K562 (cell line): ENCODE measurements around the gene DAPK2. TPM values are rescaled to one million over a fixed set of nuclear protein-coding genes. Genes with fewer than 3 reads are reported as not detected.

Source experiments
- ATAC-seq: fragments of 200-7000 bp; cut with Tn5 transposase; 3 replicates; pipeline ENCODE4 v1.9.1; 2020; ENCODE audit warnings: moderate library complexity
- BruUV-seq: library from RNA; stranded (reverse); fragments of 400-500 nt; replicated peaks from 2 replicates; lab custom pipeline; 2021; lab: Mats Ljungman, UMichigan
- CTCF ChIA-PET: fragments of 300-600 bp; formaldehyde crosslinking; extraction: SDS; loops from one replicate; lab custom pipeline; 2021; ENCODE audit warnings: low intra/inter-chr PET ratio; lab: Yijun Ruan, JAX
- POLR2A ChIA-PET: fragments of 300-600, 350-650 bp; sonication (Branson Sonifier 250); formaldehyde crosslinking; extraction: SDS; loops from one replicate; lab custom pipeline; 2021; ENCODE audit warnings: antibody characterized with exemption, inconsistent platforms; lab: Yijun Ruan, JAX
- DNase-seq, 4 experiments: peaks; one replicate each; pipeline versions ENCODE4 v3.0.0 to v3.0.0-alpha.2; 2011 to 2018; ENCODE audit warnings: low spot score in 3 of 4, mixed read lengths in 3 of 4; ENCODE audit errors: extremely low read depth in 1 of 4
- FAIRE-seq: peaks from 2 replicates; lab custom pipeline; 2011; peaks lifted over from hg19 to GRCh38; lab: Jason Lieb, UNC
- H2AFZ ChIP-seq: 2 replicates; pipeline ENCODE4 v1.6.0; 2011; ENCODE audit warnings: low read depth, low read length, control low read depth, inconsistent platforms
- H3K27ac ChIP-seq: fragments of 200-600 bp; 3 replicates; pipeline ENCODE4 v1.8.0; 2011; ENCODE audit warnings: low read depth, mild to moderate bottlenecking, control low read depth, inconsistent platforms, low read length, moderate library complexity, mixed read lengths; ENCODE audit errors: extremely low read depth
- H3K27me3 ChIP-seq, 2 experiments: fragments of 300-600 bp in 1 of 2; 2 replicates in 1 of 2; 3 replicates in 1 of 2; pipeline versions ENCODE4 v1.6.0 to v1.8.0; 2011; ENCODE audit warnings: inconsistent platforms in 2 of 2, low read length in 2 of 2, mild to moderate bottlenecking in 1 of 2, mixed read lengths in 1 of 2, moderate library complexity in 1 of 2; ENCODE audit not compliant: control insufficient read depth in 2 of 2, insufficient read depth in 2 of 2
- H3K36me3 ChIP-seq: fragments of 300-600 bp; 3 replicates; pipeline ENCODE4 v1.8.0; 2011; ENCODE audit warnings: mild to moderate bottlenecking, low read length, inconsistent platforms; ENCODE audit not compliant: control insufficient read depth, insufficient read depth
- H3K4me1 ChIP-seq, 2 experiments: fragments of 200-600 bp in 1 of 2; replicated peaks in 1 of 2; 2 replicates in 1 of 2; 3 replicates in 1 of 2; pipeline versions ENCODE4 v1.5.1 to v1.8.0; 2011; ENCODE audit warnings: inconsistent platforms in 2 of 2, low read length in 2 of 2, mild to moderate bottlenecking in 1 of 2, mixed read lengths in 1 of 2, moderate library complexity in 1 of 2; ENCODE audit not compliant: control insufficient read depth in 2 of 2, insufficient read depth in 2 of 2
- H3K4me2 ChIP-seq: 2 replicates; pipeline ENCODE4 v1.6.1; 2011; ENCODE audit warnings: low read length, control low read depth, inconsistent platforms, mixed read lengths; ENCODE audit not compliant: insufficient read depth
- H3K4me3 ChIP-seq: fragments of 200-600 bp; sonication (generic), shearing (Covaris generic); 2 replicates; pipeline ENCODE4 v1.5.1; 2016; ENCODE audit warnings: control low read depth, inconsistent platforms
- H3K79me2 ChIP-seq: fragments of 200-600 bp; 3 replicates; pipeline ENCODE4 v1.8.0; 2011; ENCODE audit warnings: low read length, inconsistent platforms; ENCODE audit not compliant: control insufficient read depth, insufficient read depth
- H3K9ac ChIP-seq, 2 experiments: 2 replicates each; pipeline versions ENCODE4 v1.6.0 to v1.6.1; 2011; ENCODE audit warnings: low read depth in 2 of 2, low read length in 2 of 2, control low read depth in 1 of 2, inconsistent platforms in 1 of 2, mild to moderate bottlenecking in 1 of 2, mixed read lengths in 1 of 2; ENCODE audit not compliant: insufficient read depth in 1 of 2
- H3K9me1 ChIP-seq: one replicate; pipeline ENCODE4 v1.6.0; 2011; ENCODE audit warnings: inconsistent platforms, mild to moderate bottlenecking, low read length, moderate library complexity; ENCODE audit not compliant: control insufficient read depth, insufficient read depth
- H3K9me3 ChIP-seq: replicated peaks from 2 replicates; pipeline ENCODE4 v1.5.1; 2011; ENCODE audit warnings: low read depth, low read length, inconsistent platforms; ENCODE audit not compliant: control insufficient read depth, insufficient read depth
- H4K20me1 ChIP-seq: replicated peaks from 2 replicates; pipeline ENCODE4 v1.6.1; 2011; ENCODE audit warnings: low read length, inconsistent platforms, mixed read lengths; ENCODE audit not compliant: control insufficient read depth, insufficient read depth
- ARID1B ChIP-seq: fragments of 450-650 bp; IDR thresholded peaks from 2 replicates; pipeline ENCODE4 v1.6.1; 2016; ENCODE audit warnings: antibody characterized with exemption, mild to moderate bottlenecking, inconsistent platforms
- CHD1 ChIP-seq: fragments of 200-600 bp; sonication (generic); IDR thresholded peaks from one replicate; pipeline ENCODE4 v1.6.1; 2012; ENCODE audit warnings: mild to moderate bottlenecking, moderate library complexity, low read length, inconsistent platforms
- CTCF ChIP-seq, 3 experiments: IDR thresholded peaks in 2 of 3; conservative IDR thresholded peaks in 1 of 3; 2 replicates each; pipeline ENCODE4 v1.5.1; 2011 to 2012; ENCODE audit warnings: low read length in 3 of 3, mild to moderate bottlenecking in 3 of 3, control low read depth in 2 of 3, improper control_type of control experiment in 1 of 3, inconsistent platforms in 1 of 3, low read depth in 1 of 3, mixed read lengths in 1 of 3, moderate library complexity in 1 of 3; ENCODE audit not compliant: insufficient read depth in 2 of 3
- HCFC1 ChIP-seq: IDR thresholded peaks from 2 replicates; pipeline ENCODE4 v1.6.1; 2012; ENCODE audit warnings: low read depth, low read length, improper control_type of control experiment
- MEIS2 ChIP-seq: fragments of 450-650 bp; IDR thresholded peaks from 2 replicates; pipeline ENCODE4 v1.6.1; 2014; ENCODE audit warnings: mild to moderate bottlenecking; ENCODE audit not compliant: partially characterized antibody
- POLR2A ChIP-seq: fragments of 450-650 bp; conservative IDR thresholded peaks from 2 replicates; pipeline ENCODE4 v1.6.1; 2016
- ZBTB17 ChIP-seq: fragments of 450-650 bp; formaldehyde crosslinking; IDR thresholded peaks from 2 replicates; pipeline ENCODE4 v1.4.0; 2020; ENCODE audit warnings: mild to moderate bottlenecking
- ZEB2 ChIP-seq: fragments of 450-650 bp; IDR thresholded peaks from 2 replicates; pipeline ENCODE4 v1.6.1; 2016
- ZFX ChIP-seq: sonication (generic); formaldehyde crosslinking; IDR thresholded peaks from 2 replicates; pipeline ENCODE4 v1.8.0; 2022; ENCODE audit warnings: mild to moderate bottlenecking, missing genetic modification reagents, moderate library complexity
- ZNF589 ChIP-seq: fragments of 200-800 bp; sonication (Bioruptor generic); IDR thresholded peaks from 2 replicates; pipeline ENCODE4 v1.6.1; 2016; ENCODE audit warnings: low read depth, missing genetic modification characterization, missing compliant biosample characterization
- ZNF766 ChIP-seq: fragments of 200-800 bp; sonication (Bioruptor generic); conservative IDR thresholded peaks from 2 replicates; pipeline ENCODE4 v1.6.1; 2016; ENCODE audit warnings: missing genetic modification characterization, missing compliant biosample characterization
- WGBS: fragments of 100-300 bp; shearing (Covaris generic); methylation state at CpG from one replicate; pipeline ENCODE4 v1.1.6; 2016; ENCODE audit warnings: low coverage, mixed read lengths; ENCODE audit not compliant: insufficient coverage; ENCODE audit errors: missing lambda C conversion rate; 5-methylcytosine and 5-hydroxymethylcytosine counted together
- in situ Hi-C: fragments of 300-500 bp; cut with MboI; formaldehyde crosslinking; loops from 4 replicates; pipeline ENCODE4 v1.15.0; 2018; ENCODE audit warnings: inconsistent platforms, mixed read lengths
- intact Hi-C: fragments of 100-400 bp; cut with micrococcal nuclease; formaldehyde crosslinking; loops from 2 replicates; pipeline ENCODE4 v1.14.2; 2022
- polyA plus RNA-seq, 8 experiments: library from polyadenylated mRNA; depleted of rRNA in 4 of 8; stranded (reverse) in 5 of 8; unstranded in 3 of 8; fragments of >200 nt; fragmentation: Nextera tagmentation in 2 of 8; fragmentation: Illumina TruSeq in 1 of 8; extraction: Ambion mirVana in 2 of 8; extraction: Trizol in 1 of 8; gene quantifications; 2 replicates each; pipeline versions ENCODE4 v1.2.1 to v1.2.3, GENCODE V29; 2011 to 2014; ENCODE audit warnings: inconsistent platforms in 1 of 8, missing spikeins in 1 of 8
- total RNA-seq, 7 experiments: library from RNA; depleted of rRNA in 6 of 7; stranded (reverse); fragments of >200 nt in 6 of 7; fragmentation: Illumina TruSeq in 2 of 7; extraction: Trizol in 2 of 7; gene quantifications; 2 replicates each; pipeline versions ENCODE4 v1.2.1 to v1.2.3, GENCODE V29; 2011 to 2021; ENCODE audit warnings: low replicate concordance in 1 of 7
- TF ChIP-seq, protein P1 (sequence below): fragments of 450-650 bp; IDR thresholded peaks from 2 replicates; pipeline ENCODE4 v1.6.1; 2016
- TF ChIP-seq, protein P2 (sequence below): fragments of 250-450 bp; sonication (Bioruptor Pico); IDR thresholded peaks from 2 replicates; pipeline ENCODE4 v1.4.0; 2020; ENCODE audit warnings: mild to moderate bottlenecking
- TF ChIP-seq, protein P3 (sequence below): fragments of 450-650 bp; IDR thresholded peaks from 2 replicates; pipeline ENCODE4 v1.6.1; 2018; ENCODE audit not compliant: partially characterized antibody

The DAPK2 gene
- total and polyA plus RNA-seq, 9 of the 15 experiments (the other 6 are each of a cell fraction or from before 2014, with no cell fraction given) = 0.14 to 5.2 (median 2.2) TPM

GRCh38 chr15:63891768-63892133 lies 154.5 kb downstream of the DAPK2 start:
- intact Hi-C loops = loop anchor here (1.0 to 5.0 kb wide), 6 partner anchors 65 to 281 kb away; partner anchors contain the start of gene DAPK2
- in situ Hi-C loops = no loop called here
- Histone ChIP-seq H3K9ac (peak overlapping the region; percentile 24 to 27; a peak in 2 of 4 replicates), H3K27me3 (no peaks in the 10 kb centered on the region), H3K4me3 (no peak overlapping the region), H3K9me3 (no peaks in the 10 kb centered on the region), H3K4me2 (peak overlapping the region; percentile 28; the same call in 1 of the 2 replicates), H4K20me1 (no peaks in the 10 kb centered on the region; the same call in 1 of the 2 replicates), H3K4me1 (peaks cover 57 to 60% of the 10 kb centered on the region in 2 experiments), H3K36me3 (peaks cover 5% of the 10 kb centered on the region; the same call in 1 of the 3 replicates), H3K27ac (peak overlapping the region; percentile 40; the same call in 2 of the 3 replicates), H2AFZ (peak overlapping the region; percentile 82), H3K79me2 (peaks cover 27% of the 10 kb centered on the region), H3K9me1 (no peaks in the 10 kb centered on the region)
- no TSS peak for BruUV-seq
- WGBS = 49% methylated on average over 3 of the region's 3 CpGs
- ChIA-PET POLR2A (interaction anchor here (0.7 to 1.1 kb wide), 3 partner anchors 11 to 14 kb away, joined by 3 to 4 read pairs (median 3); no protein-coding TSS in a partner anchor), CTCF (interaction anchor here (0.6 to 2.7 kb wide), 4 partner anchors 65 to 139 kb away, joined by 3 to 13 read pairs (median 8); no protein-coding TSS in a partner anchor)
- FAIRE-seq (peak; percentile 65), ATAC-seq (peak; percentile 3; the same call in 1 of the 3 replicates), DNase-seq (peak in 1 of 4 experiments; percentile 54)
- TF ChIP-seq POLR2A (no peak), CTCF (IDR thresholded peaks at IDR 0.05 in 2 of 3, conservative IDR thresholded peaks at IDR 0.05 in 1 of 3; ENCODE audit: insufficient read depth in 2 of 3, low read depth in 1 of 3, low read length in 3 of 3) (peak in 1 of 3 experiments; percentile 45; a peak in 2 of 6 replicates), ZEB2 (no peak), CHD1 (no peak), ZNF766 (CRISPR knock-in tag) (no peak), ZNF589 (CRISPR knock-in tag) (no peak), ZFX (CRISPR knock-in tag) (peak; percentile 33; the same call in 1 of the 2 replicates), ZBTB17 (0 out of 2 replicates have a peak, but pooled peaks have one; percentile 19), HCFC1 (no peak), ARID1B (no peak), MEIS2 (peak; percentile 89)
- TF ChIP-seq, protein P1, sequence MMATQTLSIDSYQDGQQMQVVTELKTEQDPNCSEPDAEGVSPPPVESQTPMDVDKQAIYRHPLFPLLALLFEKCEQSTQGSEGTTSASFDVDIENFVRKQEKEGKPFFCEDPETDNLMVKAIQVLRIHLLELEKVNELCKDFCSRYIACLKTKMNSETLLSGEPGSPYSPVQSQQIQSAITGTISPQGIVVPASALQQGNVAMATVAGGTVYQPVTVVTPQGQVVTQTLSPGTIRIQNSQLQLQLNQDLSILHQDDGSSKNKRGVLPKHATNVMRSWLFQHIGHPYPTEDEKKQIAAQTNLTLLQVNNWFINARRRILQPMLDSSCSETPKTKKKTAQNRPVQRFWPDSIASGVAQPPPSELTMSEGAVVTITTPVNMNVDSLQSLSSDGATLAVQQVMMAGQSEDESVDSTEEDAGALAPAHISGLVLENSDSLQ = peak; percentile 80
- TF ChIP-seq, protein P2, sequence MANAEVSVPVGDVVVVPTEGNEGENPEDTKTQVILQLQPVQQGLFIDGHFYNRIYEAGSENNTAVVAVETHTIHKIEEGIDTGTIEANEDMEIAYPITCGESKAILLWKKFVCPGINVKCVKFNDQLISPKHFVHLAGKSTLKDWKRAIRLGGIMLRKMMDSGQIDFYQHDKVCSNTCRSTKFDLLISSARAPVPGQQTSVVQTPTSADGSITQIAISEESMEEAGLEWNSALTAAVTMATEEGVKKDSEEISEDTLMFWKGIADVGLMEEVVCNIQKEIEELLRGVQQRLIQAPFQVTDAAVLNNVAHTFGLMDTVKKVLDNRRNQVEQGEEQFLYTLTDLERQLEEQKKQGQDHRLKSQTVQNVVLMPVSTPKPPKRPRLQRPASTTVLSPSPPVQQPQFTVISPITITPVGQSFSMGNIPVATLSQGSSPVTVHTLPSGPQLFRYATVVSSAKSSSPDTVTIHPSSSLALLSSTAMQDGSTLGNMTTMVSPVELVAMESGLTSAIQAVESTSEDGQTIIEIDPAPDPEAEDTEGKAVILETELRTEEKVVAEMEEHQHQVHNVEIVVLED = no peak
- TF ChIP-seq, protein P3, sequence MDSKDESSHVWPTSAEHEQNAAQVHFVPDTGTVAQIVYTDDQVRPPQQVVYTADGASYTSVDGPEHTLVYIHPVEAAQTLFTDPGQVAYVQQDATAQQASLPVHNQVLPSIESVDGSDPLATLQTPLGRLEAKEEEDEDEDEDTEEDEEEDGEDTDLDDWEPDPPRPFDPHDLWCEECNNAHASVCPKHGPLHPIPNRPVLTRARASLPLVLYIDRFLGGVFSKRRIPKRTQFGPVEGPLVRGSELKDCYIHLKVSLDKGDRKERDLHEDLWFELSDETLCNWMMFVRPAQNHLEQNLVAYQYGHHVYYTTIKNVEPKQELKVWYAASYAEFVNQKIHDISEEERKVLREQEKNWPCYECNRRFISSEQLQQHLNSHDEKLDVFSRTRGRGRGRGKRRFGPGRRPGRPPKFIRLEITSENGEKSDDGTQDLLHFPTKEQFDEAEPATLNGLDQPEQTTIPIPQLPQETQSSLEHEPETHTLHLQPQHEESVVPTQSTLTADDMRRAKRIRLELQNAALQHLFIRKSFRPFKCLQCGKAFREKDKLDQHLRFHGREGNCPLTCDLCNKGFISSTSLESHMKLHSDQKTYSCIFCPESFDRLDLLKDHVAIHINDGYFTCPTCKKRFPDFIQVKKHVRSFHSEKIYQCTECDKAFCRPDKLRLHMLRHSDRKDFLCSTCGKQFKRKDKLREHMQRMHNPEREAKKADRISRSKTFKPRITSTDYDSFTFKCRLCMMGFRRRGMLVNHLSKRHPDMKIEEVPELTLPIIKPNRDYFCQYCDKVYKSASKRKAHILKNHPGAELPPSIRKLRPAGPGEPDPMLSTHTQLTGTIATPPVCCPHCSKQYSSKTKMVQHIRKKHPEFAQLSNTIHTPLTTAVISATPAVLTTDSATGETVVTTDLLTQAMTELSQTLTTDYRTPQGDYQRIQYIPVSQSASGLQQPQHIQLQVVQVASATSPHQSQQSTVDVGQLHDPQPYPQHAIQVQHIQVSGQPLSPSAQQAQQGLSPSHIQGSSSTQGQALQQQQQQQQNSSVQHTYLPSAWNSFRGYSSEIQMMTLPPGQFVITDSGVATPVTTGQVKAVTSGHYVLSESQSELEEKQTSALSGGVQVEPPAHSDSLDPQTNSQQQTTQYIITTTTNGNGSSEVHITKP = peak; percentile 8
